H4 (cell line): ENCODE data around the gene CYTL1. TPM values are rescaled to one million over a fixed set of nuclear protein-coding genes. Genes with fewer than 3 reads are reported as not detected.
"Not testable (repeated sequence)": the region's sequence is repeated elsewhere in the genome, so short reads cannot be mapped to it uniquely, and the experiment has no call there.

Experiments used
- DNase-seq: peaks from one replicate; pipeline ENCODE4 v3.0.0-alpha.2; 2015; ENCODE audit warnings: low spot score
- total RNA-seq: library from RNA; depleted of rRNA; stranded (reverse); fragments of >200 nt; shearing (Covaris generic); gene quantifications from 2 replicates; pipeline ENCODE4 v1.2.3, GENCODE V29; 2014

Gene CYTL1
- total RNA-seq, 1 experiment from 2014 or later: 103 TPM

GRCh38 chr4:4996935-4997334 is 22.3 kb downstream of the CYTL1 start:
- DNase-seq: not testable (repeated sequence)

GRCh38 chr4:4995908-4996265 is 23.4 kb downstream of the CYTL1 start:
- no peak for DNase-seq

GRCh38 chr4:4995103-4995907 is 24.0 kb downstream of the CYTL1 start:
- peak; percentile 80 for DNase-seq

GRCh38 chr4:4994312-4995097 is 24.8 kb downstream of the CYTL1 start:
- DNase-seq: no peak

- DNase-seq: no peak
These were observed 26.4 kb downstream of the CYTL1 start for GRCh38 chr4:4992833-4993232.

- DNase-seq: no peak
These were observed 27.6 kb downstream of the CYTL1 start for GRCh38 chr4:4991541-4992099.

GRCh38 chr4:4990857-4991540 is 28.3 kb downstream of the CYTL1 start:
- peak; percentile 91 for DNase-seq

- DNase-seq: no peak
These were observed 28.9 kb downstream of the CYTL1 start for GRCh38 chr4:4990329-4990728.

GRCh38 chr4:4989083-4989622 is 30.1 kb downstream of the CYTL1 start:
- no peak for DNase-seq

- DNase-seq: no peak
These were observed 31.6 kb downstream of the CYTL1 start for GRCh38 chr4:4987656-4988055.

GRCh38 chr4:4986841-4987240 is 32.4 kb downstream of the CYTL1 start:
- DNase-seq: no peak

GRCh38 chr4:4985844-4986243 is 33.4 kb downstream of the CYTL1 start:
- DNase-seq: peak; percentile 70

- no peak for DNase-seq
These were observed 34.2 kb downstream of the CYTL1 start for GRCh38 chr4:4985036-4985435.

GRCh38 chr4:4984186-4984585 is 35.1 kb downstream of the CYTL1 start:
- no peak for DNase-seq

GRCh38 chr4:4981827-4982226 is 37.4 kb downstream of the CYTL1 start:
- DNase-seq: no peak

GRCh38 chr4:4981427-4981826 is 37.8 kb downstream of the CYTL1 start:
- DNase-seq: no peak

- DNase-seq: no peak
These were observed 38.5 kb downstream of the CYTL1 start for GRCh38 chr4:4980621-4981230.

GRCh38 chr4:4979971-4980370 is 39.3 kb downstream of the CYTL1 start:
- no peak for DNase-seq

GRCh38 chr4:4974727-4975126 is 44.5 kb downstream of the CYTL1 start:
- DNase-seq: no peak

GRCh38 chr4:4971796-4972195 is 47.5 kb downstream of the CYTL1 start:
- DNase-seq: no peak

- DNase-seq: peak; percentile 33
These were observed 50.0 kb downstream of the CYTL1 start for GRCh38 chr4:4969298-4969697.
